Thoracic aorta (tissue), 2 donors: ENCODE data around the gene SLC25A26. TPM values are rescaled to one million over a fixed set of nuclear protein-coding genes. Genes with fewer than 3 reads are reported as not detected.

ENCODE experiments used
- ATAC-seq: fragments of 150-250 bp; one replicate; pipeline ENCODE4 v1.8.0; 2017; ENCODE audit warnings: low read depth; ENCODE audit not compliant: insufficient number of reproducible peaks, low FRiP score
- DNase-seq: peaks from one replicate; pipeline ENCODE4 v3.0.0-alpha.2; 2020; ENCODE audit warnings: low spot score
- H3K27ac ChIP-seq, 2 donors: fragments of 200-600 bp; sonication (generic); 1 replicate in 1 of 2; 2 replicates in 1 of 2; pipeline ENCODE4 v1.5.1; 2016; ENCODE audit warnings: mild to moderate bottlenecking in 2 of 2, moderate library complexity in 2 of 2
- H3K27me3 ChIP-seq: fragments of 200-600 bp; sonication (generic); replicated peaks from 2 replicates; pipeline ENCODE4 v1.6.0; 2016; ENCODE audit warnings: mild to moderate bottlenecking; ENCODE audit not compliant: insufficient read depth
- H3K36me3 ChIP-seq: fragments of 200-600 bp; sonication (generic); one replicate; pipeline ENCODE4 v1.5.1; 2016
- H3K4me1 ChIP-seq, 2 donors: fragments of 200-600 bp; sonication (generic); 1 replicate in 1 of 2; 2 replicates in 1 of 2; pipeline versions ENCODE4 v1.5.1 to v1.6.0; 2016; ENCODE audit warnings: low read depth in 2 of 2, mild to moderate bottlenecking in 1 of 2; ENCODE audit not compliant: control insufficient read depth in 1 of 2
- H3K4me3 ChIP-seq: fragments of 200-600 bp; sonication (generic); 2 replicates; pipeline ENCODE4 v1.5.1; 2016; ENCODE audit warnings: mild to moderate bottlenecking
- H3K9me3 ChIP-seq: fragments of 200-600 bp; sonication (generic); 2 replicates; pipeline ENCODE4 v1.5.1; 2016
- total RNA-seq, 2 donors: library from RNA; depleted of rRNA; stranded (reverse); fragments of >200 nt; gene quantifications; one replicate each; pipeline versions ENCODE4 v1.1.0 to v1.2.3, GENCODE V29; 2016
- TF ChIP-seq, protein P1 (sequence below): fragments of 200-600 bp; sonication (generic); IDR thresholded peaks from one replicate; pipeline ENCODE4 v1.5.1; 2019; ENCODE audit warnings: antibody characterized with exemption

The SLC25A26 gene
- total RNA-seq, 2 donors from 2014 or later: 32.5 to 32.8 TPM

DNA sequence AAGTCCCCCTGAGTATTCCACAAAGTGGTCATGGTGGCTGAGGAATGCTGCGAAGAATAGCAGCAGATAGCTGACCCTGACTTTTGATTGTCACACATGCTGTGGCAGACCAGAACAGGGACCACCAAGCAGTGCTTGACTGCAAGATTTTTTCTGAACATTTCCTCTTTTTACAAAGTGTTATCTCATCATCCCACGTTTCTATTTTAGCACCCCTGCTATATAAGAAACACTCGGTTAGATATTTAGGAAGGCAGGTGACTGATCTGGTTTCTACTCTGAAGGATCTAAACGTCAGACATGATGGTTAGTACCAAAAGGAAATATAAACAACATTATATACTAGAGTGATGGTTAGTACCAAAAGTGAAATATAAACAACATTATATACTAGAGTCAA, 9.1 kb downstream of the SLC25A26 start:
- no peak for DNase-seq
- H3K9me3 ChIP-seq: no peaks in the 10 kb centered on the region
- H3K27me3 ChIP-seq: no peaks in the 10 kb centered on the region
- no peaks in the 10 kb centered on the region for H3K4me1 ChIP-seq
- no peak for ATAC-seq
- H3K27ac ChIP-seq: no peak overlapping the region
- no peaks in the 10 kb centered on the region for H3K36me3 ChIP-seq
- TF ChIP-seq, protein P1, sequence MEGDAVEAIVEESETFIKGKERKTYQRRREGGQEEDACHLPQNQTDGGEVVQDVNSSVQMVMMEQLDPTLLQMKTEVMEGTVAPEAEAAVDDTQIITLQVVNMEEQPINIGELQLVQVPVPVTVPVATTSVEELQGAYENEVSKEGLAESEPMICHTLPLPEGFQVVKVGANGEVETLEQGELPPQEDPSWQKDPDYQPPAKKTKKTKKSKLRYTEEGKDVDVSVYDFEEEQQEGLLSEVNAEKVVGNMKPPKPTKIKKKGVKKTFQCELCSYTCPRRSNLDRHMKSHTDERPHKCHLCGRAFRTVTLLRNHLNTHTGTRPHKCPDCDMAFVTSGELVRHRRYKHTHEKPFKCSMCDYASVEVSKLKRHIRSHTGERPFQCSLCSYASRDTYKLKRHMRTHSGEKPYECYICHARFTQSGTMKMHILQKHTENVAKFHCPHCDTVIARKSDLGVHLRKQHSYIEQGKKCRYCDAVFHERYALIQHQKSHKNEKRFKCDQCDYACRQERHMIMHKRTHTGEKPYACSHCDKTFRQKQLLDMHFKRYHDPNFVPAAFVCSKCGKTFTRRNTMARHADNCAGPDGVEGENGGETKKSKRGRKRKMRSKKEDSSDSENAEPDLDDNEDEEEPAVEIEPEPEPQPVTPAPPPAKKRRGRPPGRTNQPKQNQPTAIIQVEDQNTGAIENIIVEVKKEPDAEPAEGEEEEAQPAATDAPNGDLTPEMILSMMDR: no peak
- no peak overlapping the region for H3K4me3 ChIP-seq

DNA sequence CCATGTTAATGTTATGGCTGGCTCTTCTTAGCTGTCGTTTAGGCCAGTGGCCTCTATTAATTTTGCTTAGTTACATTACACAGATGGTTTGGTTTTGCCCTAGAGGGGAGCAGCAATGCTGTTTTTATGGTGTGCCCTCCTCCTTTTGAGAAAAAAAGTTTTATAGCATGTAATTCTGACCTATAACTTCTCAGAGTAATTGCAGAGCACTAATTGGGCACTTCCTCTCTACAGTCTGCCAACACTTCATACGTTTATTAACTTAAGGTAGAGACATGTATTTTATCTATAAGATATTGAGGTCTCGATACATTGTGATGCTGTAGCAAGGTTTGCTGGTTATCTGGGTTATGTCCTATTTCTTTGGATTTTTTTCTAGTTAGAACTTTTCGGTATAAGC, 12.2 kb downstream of the SLC25A26 start:
- DNase-seq: no peak
- no peaks in the 10 kb centered on the region for H3K9me3 ChIP-seq
- ATAC-seq: no peak
- no peaks in the 10 kb centered on the region for H3K36me3 ChIP-seq
- no peak overlapping the region for H3K4me3 ChIP-seq
- no peak overlapping the region for H3K27ac ChIP-seq
- TF ChIP-seq, protein P1: no peak
- no peaks in the 10 kb centered on the region for H3K4me1 ChIP-seq
- H3K27me3 ChIP-seq: no peaks in the 10 kb centered on the region

DNA sequence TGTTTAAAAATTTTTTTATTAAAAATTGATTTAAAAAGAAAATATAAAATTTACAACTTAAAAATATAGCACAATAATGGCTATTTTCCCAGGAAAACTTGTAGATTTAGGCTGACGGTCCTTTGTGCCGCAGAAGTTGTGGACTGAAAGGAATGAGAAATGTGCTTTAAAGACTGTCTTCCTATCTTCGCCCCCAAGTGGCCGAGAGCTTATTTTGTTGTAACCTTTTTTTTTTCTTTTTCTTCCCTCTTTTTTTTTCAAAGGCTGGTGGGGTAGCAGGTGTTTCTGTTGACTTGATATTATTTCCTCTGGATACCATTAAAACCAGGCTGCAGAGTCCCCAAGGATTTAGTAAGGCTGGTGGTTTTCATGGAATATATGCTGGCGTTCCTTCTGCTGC, 15.5 kb downstream of the SLC25A26 start:
- TF ChIP-seq, protein P1: no peak
- no peak overlapping the region for H3K27ac ChIP-seq
- H3K4me1 ChIP-seq: no peaks in the 10 kb centered on the region
- DNase-seq (no peak), ATAC-seq (no peak)
- no peak overlapping the region for H3K4me3 ChIP-seq
- H3K9me3 ChIP-seq: peaks cover 4% of the 10 kb centered on the region
- H3K36me3 ChIP-seq: peaks cover 6% of the 10 kb centered on the region
- no peaks in the 10 kb centered on the region for H3K27me3 ChIP-seq

DNA sequence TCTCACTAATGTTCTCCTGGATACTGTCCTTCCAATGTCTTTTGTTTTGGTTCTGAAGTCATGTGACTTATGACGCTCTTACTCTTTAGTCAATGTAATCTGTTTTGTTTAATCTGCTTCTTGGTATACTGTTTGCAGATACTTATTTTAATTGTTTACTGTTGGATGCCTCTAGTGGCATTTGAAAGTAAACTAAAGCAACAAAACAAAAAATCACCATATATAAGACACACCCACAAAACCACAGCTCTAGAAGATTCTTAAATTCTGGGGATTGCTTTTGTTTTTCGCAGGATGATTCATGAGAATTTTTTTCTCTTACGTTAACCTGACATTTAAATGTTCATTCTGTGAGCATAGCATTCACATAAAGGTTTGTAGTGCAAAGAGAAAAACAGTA, 16.8 kb downstream of the SLC25A26 start:
- H3K27me3 ChIP-seq: no peaks in the 10 kb centered on the region
- H3K4me3 ChIP-seq: no peak overlapping the region
- H3K36me3 ChIP-seq: peaks cover 6% of the 10 kb centered on the region
- no peak overlapping the region for H3K27ac ChIP-seq
- H3K9me3 ChIP-seq: peaks cover 4% of the 10 kb centered on the region
- TF ChIP-seq, protein P1: no peak
- DNase-seq: no peak
- no peak for ATAC-seq
- H3K4me1 ChIP-seq: no peaks in the 10 kb centered on the region

DNA sequence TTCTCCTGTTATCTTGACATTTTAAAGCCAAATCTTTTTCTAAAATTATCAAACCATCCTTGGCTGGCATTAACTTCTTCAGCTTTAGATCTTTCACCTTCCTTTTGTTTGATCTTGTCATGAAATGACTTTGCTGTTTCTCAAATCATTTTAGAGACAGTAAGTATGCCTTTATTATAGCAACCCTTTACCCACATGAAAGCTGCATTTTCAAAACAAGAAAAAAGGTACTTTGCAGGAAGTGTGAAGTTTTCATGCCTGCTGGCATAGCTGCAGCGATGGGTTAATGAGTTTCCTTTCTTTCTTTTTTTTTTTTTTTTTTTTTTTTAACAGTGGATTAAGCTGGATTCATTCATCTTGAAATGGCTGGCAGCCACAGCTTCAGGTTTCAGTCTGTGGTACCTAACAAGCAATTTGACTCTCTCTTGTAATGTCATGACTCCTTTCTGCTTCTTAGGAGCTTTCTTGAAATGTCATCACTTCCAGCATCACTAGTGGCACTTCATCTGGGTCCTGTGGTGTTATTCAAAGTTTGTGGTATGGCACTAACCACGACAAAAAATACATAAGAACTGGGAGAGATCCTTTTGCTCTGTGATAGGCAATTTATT, 18.8 kb downstream of the SLC25A26 start:
- DNase-seq: no peak
- H3K9me3 ChIP-seq: peaks cover 4% of the 10 kb centered on the region
- no peaks in the 10 kb centered on the region for H3K27me3 ChIP-seq
- H3K4me1 ChIP-seq: no peaks in the 10 kb centered on the region
- ATAC-seq: no peak
- no peak overlapping the region for H3K4me3 ChIP-seq
- H3K36me3 ChIP-seq: peaks cover 11% of the 10 kb centered on the region
- H3K27ac ChIP-seq: no peak overlapping the region
- TF ChIP-seq, protein P1: no peak
